D721Med (cell line): ENCODE data around the gene IMP4.

Experiments
- DNase-seq: peaks from one replicate; pipeline ENCODE4 v3.0.0; 2011; ENCODE audit warnings: low spot score; ENCODE audit not compliant: insufficient read length
- FAIRE-seq: peaks from 2 replicates; lab custom pipeline; 2011; peaks lifted over from hg19 to GRCh38; lab: Jason Lieb, UNC
- TF ChIP-seq, protein P1 (sequence below): IDR thresholded peaks from 2 replicates; pipeline ENCODE4 v1.5.1; 2012; ENCODE audit warnings: mild to moderate bottlenecking, control low read depth; ENCODE audit not compliant: insufficient read depth; ENCODE audit errors: missing control alignments

IMP4 gene

DNA sequence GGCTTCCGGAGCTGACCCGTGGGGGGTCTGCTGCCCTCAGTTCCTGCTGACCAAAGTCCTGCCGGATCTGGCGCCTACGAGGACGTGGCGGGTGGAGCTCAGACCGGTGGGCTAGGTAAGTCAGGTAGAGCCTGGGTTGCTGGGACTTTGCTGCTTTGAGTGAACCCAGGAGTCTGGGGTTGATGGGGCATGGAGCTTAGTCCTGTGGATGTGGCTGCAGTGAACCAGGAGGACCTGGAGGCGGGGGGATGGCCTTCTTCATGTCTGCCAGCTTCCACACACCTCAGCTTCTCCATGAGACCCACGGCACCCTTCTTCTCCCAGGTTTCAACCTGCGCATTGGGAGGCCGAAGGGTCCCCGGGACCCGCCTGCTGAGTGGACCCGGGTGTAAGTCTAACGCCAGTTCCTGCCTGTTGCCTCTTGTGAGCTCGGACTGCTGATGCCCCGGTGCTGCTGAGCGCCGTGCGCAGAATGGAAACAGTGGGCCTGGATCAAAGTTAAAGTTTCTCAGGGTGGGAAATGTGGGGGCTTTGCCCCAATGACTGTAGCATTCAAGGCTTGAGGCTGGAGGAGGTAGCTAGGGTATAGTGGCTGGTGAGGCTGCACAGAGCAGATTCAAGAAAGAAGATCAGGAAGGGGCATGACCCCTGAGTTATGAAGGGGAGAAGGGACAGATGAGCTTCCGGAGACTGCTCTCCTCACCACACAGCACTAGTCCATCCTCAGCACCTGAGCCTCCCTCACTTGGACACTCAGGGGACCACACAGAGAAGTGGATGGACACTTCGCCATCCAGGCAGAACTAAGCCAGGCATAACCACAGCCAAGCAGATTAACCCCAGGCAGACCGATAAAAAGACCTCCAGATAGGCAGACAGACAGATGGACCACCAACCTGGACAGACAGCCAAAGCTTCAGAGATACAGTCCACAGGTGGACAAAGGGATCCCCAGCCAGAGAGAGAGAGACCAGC lies 30.4 kb downstream of the IMP4 start:
- TF ChIP-seq, protein P1, sequence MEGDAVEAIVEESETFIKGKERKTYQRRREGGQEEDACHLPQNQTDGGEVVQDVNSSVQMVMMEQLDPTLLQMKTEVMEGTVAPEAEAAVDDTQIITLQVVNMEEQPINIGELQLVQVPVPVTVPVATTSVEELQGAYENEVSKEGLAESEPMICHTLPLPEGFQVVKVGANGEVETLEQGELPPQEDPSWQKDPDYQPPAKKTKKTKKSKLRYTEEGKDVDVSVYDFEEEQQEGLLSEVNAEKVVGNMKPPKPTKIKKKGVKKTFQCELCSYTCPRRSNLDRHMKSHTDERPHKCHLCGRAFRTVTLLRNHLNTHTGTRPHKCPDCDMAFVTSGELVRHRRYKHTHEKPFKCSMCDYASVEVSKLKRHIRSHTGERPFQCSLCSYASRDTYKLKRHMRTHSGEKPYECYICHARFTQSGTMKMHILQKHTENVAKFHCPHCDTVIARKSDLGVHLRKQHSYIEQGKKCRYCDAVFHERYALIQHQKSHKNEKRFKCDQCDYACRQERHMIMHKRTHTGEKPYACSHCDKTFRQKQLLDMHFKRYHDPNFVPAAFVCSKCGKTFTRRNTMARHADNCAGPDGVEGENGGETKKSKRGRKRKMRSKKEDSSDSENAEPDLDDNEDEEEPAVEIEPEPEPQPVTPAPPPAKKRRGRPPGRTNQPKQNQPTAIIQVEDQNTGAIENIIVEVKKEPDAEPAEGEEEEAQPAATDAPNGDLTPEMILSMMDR: no peak
- no peak for FAIRE-seq
- DNase-seq: no peak

DNA sequence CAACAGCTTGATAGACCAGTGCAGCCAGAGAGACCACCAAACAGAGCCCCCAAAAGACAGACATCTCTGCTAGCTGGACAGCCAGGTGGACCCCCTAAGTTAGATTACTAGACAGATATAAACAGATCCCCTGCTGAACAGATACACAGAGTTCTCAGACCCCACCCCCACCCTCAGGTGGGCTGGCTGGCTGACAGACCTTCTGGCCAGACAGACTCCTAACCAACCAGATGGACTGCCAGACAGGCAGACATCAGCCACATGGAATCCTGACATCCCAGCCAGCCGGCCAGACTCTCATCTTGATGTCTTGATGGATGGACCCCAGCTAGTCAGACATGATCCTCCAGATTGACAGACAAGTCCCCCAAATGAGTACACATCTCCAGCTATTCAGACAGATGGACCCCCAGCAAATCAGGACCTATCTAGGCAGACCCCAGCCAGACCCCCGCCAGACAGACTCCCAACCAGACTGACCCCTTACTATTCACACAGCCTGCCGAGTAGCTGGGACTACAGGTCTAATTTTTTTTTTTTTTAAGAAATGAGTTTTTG lies 31.2 kb downstream of the IMP4 start:
- DNase-seq (no peak), FAIRE-seq (no peak)
- TF ChIP-seq, protein P1: no peak

DNA sequence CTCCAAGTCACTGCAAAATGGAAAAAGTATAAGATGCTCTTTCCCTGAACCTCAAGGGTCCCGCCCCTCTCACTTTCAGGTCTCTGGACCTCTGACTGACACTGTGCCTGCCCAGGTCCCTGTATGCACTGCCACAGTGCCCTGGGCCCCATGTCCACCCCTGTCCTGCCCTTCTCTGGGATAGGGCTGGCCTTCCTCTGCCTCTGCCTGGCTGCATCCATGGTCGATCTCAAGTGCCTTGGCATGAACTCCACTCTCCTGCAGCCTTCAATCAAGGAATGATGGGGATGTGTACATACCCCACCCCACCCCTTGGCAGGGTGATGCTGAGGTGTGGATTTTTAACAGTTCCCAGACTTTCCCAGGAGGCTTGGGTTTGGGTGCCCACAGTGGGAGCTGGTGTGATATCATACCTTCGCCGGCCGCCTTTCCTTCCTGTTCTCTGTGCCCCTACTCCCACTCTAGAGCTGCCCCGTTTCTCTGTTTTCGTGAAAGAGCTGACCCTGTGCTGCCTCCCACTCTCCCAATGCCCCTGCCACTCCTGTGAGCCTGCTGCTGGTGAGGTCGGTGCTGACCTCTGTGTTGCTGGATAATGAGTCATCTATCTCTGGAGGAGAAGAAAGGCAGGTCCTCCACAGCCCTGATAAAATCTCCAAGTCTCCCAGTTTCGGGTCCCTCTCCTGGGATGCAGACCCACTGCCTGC lies 32.0 kb downstream of the IMP4 start:
- no peak for DNase-seq
- no peak for FAIRE-seq
- TF ChIP-seq, protein P1: no peak

DNA sequence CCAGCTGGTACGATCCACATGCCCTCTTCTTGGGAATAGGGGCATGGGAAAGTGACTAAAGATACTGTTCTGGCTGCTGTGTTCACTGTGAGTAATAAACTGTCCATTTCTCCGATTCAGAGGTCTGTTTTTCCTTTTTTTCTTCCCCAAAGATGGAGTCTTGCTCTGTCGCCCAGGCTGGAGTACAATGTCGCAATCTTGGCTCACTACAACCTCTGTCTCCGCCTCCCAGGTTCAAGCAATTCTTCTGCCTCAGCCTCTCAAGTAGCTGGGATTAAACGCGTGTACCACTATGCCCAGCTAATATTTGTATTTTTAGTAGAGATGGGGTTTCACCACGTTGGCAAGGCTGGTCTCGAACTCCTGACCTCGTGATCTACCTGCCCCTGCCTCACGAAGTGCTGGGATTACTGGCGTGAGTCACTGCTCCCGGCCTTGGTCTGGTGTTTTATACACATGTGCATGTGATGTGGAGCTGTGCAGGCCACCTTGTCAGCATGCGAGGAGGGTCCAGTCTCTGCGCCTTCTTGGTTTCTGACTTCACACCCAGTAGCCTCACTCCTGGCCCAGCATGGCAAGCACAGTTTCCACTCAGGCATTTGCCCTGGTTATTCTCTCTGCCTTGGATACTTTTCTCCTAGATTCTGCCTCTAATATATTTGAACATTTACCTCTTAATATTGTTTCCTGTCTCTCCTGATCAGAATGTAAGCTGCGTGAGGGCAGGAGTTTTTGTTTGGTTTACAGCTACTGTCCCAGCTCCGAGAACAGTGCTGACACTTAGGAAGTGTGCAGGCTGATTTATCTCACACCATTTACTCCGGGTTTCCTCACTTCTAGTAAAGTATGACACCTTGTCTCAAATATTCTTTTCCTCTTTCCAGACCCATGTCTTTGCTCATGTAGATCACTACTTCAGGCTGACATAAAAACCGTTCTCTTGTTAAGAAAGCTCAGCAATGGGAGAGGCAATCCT lies 32.9 kb downstream of the IMP4 start:
- DNase-seq: no peak
- TF ChIP-seq, protein P1: no peak
- no peak for FAIRE-seq

DNA sequence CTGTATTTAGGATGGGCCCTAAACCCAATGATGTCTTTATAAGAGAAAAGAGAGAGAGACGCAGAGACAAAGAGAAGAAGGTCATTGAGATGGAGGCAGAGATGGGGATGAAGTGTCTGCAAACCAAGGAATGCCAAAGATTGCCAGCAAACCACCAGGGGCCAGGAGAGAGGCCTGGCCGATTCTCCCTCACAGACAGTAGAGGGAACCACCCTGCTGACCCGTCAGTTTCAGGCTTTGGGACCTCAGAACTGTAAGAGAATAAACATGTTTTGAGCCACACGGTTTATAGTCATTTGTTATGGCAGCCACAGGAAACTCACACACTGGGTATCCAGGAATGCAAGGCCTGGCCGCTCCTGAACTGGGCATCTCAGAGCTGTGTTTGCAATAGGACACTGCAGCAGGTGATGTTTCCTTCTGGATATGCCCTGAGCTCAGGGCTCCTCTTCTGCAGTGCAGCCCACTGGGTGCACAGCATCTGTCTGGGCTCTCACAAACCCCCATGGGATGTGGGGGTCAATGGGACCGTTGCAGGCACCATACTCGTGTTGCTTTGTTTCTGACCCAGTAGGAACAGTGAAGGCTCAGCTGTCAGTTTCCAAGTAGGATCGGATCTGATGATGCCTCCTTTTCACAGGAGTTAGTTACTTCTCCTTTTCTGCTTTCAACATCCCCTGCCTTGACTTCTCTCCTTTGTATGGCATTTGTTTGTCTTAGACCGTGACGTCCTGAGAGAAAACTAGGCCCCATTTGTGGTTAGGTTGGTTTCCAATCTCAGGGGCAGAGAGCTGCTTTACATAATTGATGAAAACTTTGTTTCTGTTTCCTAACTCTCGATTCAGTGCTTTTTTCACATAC lies 34.0 kb downstream of the IMP4 start:
- FAIRE-seq (no peak), DNase-seq (no peak)
- TF ChIP-seq, protein P1: no peak
